Measurements from ENCODE around the gene LMLN. TPM values are rescaled to one million over a fixed set of nuclear protein-coding genes. Genes with fewer than 3 reads are reported as not detected.
A peak's percentile ranks its signal among the peaks of the same experiment; 100 is the strongest.
"Not testable (repeated sequence)": the region's sequence is repeated elsewhere in the genome, so short reads cannot be mapped to it uniquely, and the experiment has no call there.

The LMLN gene
- total RNA-seq, 2 donors from 2014 or later = 3.8 to 4.6 TPM

DNA sequence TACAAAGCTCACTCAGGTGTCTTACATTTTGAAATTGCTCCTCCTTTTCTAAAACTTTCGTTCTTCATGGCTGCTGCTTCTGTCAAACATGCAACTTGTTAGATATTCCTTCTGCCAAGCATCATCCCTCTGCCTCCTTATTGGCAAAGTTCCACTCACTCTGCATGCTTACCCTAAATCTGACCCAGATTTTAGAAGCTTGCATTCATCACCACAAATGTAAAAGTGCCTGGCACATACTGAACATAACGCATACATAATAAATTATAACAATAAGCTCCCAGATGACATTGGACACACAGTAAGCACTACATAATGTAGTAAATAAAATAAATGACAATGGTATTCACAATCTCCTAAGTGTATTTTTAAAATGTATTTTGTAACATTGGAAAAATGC lies 107.4 kb downstream of the LMLN start:
- H3K4me3 Mint-ChIP-seq = no peak overlapping the region
- peaks cover 4% of the 10 kb centered on the region for H3K36me3 Mint-ChIP-seq (ENCODE audit: low read depth)
- H3K27ac Mint-ChIP-seq = no peak overlapping the region
- no peaks in the 10 kb centered on the region for H3K27me3 Mint-ChIP-seq
- no peaks in the 10 kb centered on the region for H3K9me3 Mint-ChIP-seq
- ATAC-seq (replicated peaks) = no peak
- H3K4me1 Mint-ChIP-seq = peaks cover 11% of the 10 kb centered on the region

DNA sequence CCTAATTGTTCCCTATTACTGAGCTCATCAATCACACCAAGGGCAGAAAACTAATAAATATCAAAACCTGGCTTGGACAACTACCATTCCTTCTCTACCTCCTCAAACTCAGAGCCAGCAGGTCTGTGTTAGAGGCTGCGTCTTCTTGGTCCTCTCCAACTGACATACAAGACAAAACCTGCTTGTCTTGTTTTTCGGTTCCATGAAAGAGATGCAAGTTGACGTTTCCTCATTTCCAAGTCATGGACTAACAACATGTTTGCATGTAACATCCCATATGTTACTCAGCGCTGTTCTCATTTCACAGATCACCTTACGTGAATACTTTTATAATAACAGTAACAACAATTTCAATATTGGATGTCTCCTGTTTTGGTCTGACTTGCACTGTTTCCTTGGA lies 110.9 kb downstream of the LMLN start:
- H3K4me1 Mint-ChIP-seq = peaks cover 15% of the 10 kb centered on the region
- H3K36me3 Mint-ChIP-seq (ENCODE audit: low read depth) = peaks cover 13% of the 10 kb centered on the region
- H3K4me3 Mint-ChIP-seq = peak overlapping the region; percentile 66
- H3K9me3 Mint-ChIP-seq = no peaks in the 10 kb centered on the region
- ATAC-seq (replicated peaks) = no peak
- no peaks in the 10 kb centered on the region for H3K27me3 Mint-ChIP-seq
- no peak overlapping the region for H3K27ac Mint-ChIP-seq

DNA sequence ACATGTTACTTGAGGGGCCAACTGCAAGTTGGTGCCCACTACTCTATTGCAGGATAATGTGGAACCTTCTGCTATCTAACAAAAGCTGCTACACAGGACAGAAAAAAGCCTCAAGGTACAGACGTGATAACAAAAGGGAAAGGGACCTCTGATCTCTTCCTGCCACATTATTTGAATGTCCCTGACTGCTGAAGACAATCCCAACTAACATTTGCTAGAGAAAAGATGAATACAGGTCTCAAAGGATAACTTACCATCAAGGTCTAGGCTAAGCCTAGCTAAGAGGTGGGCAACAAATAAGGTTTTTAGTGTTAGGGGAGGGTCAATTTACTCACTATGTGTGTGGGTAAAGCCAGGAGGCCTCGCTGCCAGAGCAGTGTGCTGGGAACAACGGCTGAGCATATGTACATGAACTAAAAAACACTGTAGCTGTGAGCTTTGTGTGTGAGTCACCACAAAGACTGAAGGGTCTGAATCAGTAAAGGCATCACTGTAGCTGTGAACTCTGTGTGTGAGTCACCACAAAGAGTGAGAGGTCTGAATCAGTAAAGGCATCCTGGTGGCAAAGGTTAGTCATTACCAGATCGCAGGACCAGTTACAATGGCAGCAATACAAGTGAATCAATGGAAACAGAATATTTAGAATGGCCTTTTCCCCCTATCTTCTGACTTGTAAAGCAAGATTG lies 111.7 kb downstream of the LMLN start:
- H3K27ac Mint-ChIP-seq = peak overlapping the region; percentile 87
- no peaks in the 10 kb centered on the region for H3K9me3 Mint-ChIP-seq
- H3K27me3 Mint-ChIP-seq = peaks cover 3% of the 10 kb centered on the region
- ATAC-seq (replicated peaks) = peak; percentile 100
- H3K4me1 Mint-ChIP-seq = peaks cover 15% of the 10 kb centered on the region
- peak overlapping the region; percentile 66 for H3K4me3 Mint-ChIP-seq
- peaks cover 19% of the 10 kb centered on the region for H3K36me3 Mint-ChIP-seq (ENCODE audit: low read depth)

DNA sequence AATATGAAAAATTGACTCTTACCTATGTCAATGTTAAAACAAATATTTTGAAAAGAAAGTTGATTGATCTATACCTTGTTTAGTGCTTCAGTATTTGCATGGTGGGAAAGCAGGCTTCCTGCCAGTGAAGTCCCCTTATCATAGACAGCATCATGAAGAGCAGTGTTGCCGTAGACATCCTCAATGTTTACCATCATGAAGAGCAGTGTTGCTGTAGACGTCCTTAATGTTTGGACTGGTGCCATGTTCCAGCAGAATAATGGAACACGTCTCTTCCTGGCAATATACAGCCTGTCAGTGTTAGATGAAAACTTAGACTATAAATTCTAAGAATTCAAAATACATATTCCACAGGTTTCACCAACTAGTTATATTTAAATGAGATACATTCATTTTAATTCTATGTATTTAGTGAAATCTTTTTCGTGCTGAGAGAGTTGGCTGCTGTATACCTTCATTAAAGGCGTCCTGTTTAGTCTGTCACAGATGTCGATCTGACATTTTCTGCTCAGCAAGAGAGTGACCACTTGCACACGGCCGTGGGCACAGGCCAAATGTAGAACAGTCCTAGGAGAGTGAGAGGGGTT lies 116.8 kb downstream of the LMLN start:
- Mint-ChIP-seq H3K36me3 (ENCODE audit: low read depth) (peaks cover 19% of the 10 kb centered on the region), H3K4me1 (peaks cover 10% of the 10 kb centered on the region), H3K27ac (no peak overlapping the region), H3K9me3 (no peaks in the 10 kb centered on the region), H3K4me3 (no peak overlapping the region), H3K27me3 (peaks cover 10% of the 10 kb centered on the region)
- no peak for ATAC-seq (replicated peaks)

DNA sequence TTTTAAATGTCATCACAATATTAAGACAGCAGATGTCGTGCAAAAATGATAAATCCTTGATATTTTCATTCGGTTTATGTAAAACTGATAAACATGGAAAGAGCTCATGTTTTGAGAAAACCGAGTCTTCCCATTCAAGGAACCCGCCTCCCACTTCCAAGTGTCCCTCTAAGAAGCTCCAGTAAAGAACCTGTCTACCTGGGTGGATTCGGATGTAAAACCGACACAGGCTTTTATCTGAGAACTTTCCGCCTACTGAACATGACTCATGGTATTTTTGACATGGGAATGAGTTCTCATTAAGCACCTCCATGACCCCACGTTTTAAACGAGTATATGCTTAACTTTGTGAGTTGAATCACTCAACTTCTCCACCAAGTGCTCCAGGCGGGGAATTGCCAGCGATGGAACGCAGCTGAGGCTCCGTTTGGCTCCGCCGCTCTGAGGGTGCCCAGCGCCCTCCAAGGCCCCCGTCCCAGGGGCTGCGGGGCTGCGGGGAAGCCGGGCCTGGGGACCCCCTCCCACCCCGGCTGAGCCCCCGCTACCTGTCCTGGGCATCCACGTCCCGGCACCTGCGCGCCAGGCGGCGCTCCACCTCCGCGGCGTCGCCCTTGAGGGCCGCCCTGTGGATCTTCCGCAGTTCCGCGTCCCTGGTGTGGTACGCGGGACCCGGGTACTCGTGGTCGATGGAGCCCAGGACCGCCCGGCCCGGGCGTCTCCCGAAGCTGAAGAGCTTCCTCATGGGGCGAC lies 119.9 kb downstream of the LMLN start:
- Mint-ChIP-seq H3K4me1 (no peaks in the 10 kb centered on the region), H3K27me3 (peaks cover 21% of the 10 kb centered on the region), H3K36me3 (ENCODE audit: low read depth) (peaks cover 12% of the 10 kb centered on the region), H3K4me3 (peak overlapping the region; percentile 83), H3K27ac (peak overlapping the region; percentile 74), H3K9me3 (no peaks in the 10 kb centered on the region)
- peak; percentile 78 for ATAC-seq (replicated peaks)

DNA sequence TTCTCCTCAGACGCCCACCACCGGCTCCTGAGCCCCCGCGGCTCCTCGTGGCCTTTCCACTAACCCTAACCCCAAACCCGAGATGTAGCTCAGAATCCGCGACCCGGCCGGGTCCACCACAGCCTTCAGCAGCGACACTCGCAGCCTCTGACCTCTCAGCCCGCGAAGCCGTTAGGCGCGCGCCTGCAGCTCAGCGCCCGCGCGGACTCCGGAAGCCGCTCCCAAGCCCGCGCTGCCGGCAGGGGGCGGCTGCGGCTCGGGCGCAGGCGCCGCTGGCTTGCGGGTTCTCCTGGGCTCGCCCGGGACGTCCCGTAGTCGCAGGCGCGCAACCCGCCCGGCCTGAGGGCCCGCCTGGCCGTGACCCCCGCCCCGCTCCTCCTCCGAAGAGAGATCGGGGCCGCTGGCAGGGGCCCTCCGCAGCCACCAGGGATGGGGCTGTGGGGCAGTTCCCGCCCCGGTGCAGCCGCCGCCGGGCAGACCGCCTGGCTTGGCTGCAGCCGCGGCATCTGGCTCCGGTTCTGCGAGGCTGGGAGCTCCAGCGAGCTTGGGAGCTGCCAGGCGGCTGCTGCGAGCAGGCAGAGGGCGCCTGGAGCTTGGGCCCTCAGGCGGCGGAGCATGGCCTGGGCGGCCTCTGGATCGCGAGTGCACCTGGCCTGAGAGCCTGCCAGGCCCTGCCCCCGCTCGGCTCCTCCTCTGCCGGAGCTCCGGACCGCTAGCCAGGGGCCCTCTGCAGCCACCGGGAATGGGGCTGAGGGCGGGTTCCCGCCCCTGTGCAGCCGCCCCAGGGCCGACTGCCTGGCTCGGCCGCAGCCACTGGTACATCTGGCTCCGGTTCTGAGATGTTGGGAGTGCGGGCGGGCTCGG lies 120.7 kb downstream of the LMLN start:
- Mint-ChIP-seq H3K4me1 (no peaks in the 10 kb centered on the region), H3K9me3 (no peaks in the 10 kb centered on the region), H3K27me3 (peaks cover 26% of the 10 kb centered on the region), H3K4me3 (peak overlapping the region; percentile 83), H3K36me3 (ENCODE audit: low read depth) (peaks cover 7% of the 10 kb centered on the region), H3K27ac (peak overlapping the region; percentile 74)
- peak; percentile 89 for ATAC-seq (replicated peaks)

DNA sequence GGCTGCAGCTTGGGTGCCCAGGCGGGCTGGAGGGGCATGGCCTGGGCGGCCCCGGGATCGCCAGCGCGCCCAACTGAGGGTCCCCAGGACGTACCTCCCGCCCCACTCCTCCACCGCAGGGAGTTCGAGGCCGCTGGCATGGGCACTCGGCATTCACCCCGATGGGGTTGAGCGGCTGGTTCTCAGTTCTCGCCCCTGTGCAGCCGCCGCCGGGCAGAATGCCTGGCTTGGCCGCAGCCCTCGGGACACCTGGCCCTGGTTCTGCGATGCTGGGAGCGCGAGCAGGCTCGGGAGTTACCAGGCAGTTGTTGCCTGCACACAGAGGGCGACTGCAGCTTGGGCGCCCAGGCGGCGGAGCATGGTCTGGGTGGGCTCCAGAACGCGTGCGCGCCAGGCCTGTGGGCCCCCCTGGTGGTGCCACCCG lies 121.4 kb downstream of the LMLN start:
- H3K4me3 Mint-ChIP-seq = peak overlapping the region; percentile 49
- no peaks in the 10 kb centered on the region for H3K9me3 Mint-ChIP-seq

DNA sequence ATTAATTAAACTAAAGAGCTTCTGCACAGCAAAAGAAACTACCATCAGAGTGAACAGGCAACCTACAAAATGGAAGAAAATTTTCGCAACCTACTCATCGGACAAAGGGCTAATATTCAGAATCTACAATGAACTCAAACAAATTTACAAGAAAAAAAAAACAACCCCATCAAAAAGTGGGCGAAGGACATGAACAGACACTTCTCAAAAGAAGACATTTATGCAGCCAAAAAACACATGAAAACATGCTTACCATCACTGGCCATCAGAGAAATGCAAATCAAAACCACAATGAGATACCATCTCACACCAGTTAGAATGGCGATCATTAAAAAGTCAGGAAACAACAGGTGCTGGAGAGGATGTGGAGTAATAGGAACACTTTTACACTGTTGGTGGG lies 122.2 kb downstream of the LMLN start:
- not testable (repeated sequence) for ATAC-seq (replicated peaks); H3K27ac Mint-ChIP-seq; H3K36me3 Mint-ChIP-seq (ENCODE audit: low read depth); H3K4me1 Mint-ChIP-seq; H3K9me3 Mint-ChIP-seq
- Mint-ChIP-seq H3K4me3 (peak overlapping the region; percentile 49), H3K27me3 (peaks cover 31% of the 10 kb centered on the region)

More for the DNA sequence above, 121.4 kb downstream of the LMLN start:
- Mint-ChIP-seq H3K4me1 (no peaks in the 10 kb centered on the region), H3K27ac (no peak overlapping the region), H3K27me3 (peaks cover 32% of the 10 kb centered on the region), H3K36me3 (ENCODE audit: low read depth) (peaks cover under 1% of the 10 kb centered on the region)
- ATAC-seq (replicated peaks) = no peak

DNA sequence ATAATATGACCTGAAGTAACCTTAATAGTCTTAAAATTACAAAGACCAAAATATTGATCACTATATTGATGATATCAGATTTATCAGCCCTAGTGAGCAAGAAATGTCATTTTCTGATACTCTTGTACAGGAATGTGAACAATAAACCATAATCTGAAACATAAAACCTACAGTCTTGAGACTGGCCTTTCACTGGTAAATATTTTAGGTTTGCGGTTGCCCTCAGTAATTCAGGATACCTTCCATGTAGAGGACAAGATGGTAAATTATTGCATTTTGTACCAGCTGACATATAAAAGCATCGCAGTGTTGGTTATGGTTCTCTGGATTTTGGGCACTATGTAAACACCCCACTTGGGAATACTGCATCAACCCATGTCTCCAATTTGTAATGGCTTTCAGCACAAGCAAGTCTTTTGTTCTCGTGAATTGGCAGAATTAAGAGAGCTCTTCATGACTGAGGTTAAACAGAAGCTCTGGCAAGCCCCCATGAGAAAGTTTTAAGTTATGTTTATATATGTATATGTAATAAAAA lies 128.5 kb downstream of the LMLN start:
- H3K27ac Mint-ChIP-seq = no peak overlapping the region
- ATAC-seq (replicated peaks) = no peak
- peaks cover 40% of the 10 kb centered on the region for H3K27me3 Mint-ChIP-seq
- no peaks in the 10 kb centered on the region for H3K4me1 Mint-ChIP-seq
- no peaks in the 10 kb centered on the region for H3K9me3 Mint-ChIP-seq
- H3K4me3 Mint-ChIP-seq = no peak overlapping the region
- H3K36me3 Mint-ChIP-seq (ENCODE audit: low read depth) = no peaks in the 10 kb centered on the region

DNA sequence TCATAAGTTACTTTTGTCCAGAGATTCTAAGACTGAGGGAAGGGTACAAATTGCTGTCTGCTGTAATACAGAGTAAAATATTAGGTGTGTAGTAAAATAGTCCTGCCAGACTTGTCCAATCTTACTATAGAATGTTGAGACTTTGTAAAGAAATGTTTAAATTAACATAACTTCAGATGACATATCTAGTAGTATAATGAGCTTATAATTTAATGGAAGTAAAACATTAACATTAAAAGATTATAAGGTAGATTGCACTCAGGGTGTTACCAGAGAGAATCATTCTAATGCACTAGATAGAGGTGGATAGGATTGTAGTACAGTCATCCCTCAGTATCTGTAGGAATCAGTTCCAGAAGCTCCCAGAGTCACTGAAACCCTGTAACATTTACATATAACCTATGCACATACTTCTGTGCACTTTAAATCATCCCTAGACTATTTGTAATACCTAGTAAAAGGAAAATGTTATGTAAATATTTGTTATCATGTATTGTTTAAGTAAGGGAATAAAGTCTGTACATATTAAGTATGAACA lies 130.8 kb downstream of the LMLN start:
- H3K27me3 Mint-ChIP-seq = peaks cover 35% of the 10 kb centered on the region
- no peaks in the 10 kb centered on the region for H3K36me3 Mint-ChIP-seq (ENCODE audit: low read depth)
- peaks cover under 1% of the 10 kb centered on the region for H3K9me3 Mint-ChIP-seq
- H3K27ac Mint-ChIP-seq = no peak overlapping the region
- no peak for ATAC-seq (replicated peaks)
- no peaks in the 10 kb centered on the region for H3K4me1 Mint-ChIP-seq
- no peak overlapping the region for H3K4me3 Mint-ChIP-seq

DNA sequence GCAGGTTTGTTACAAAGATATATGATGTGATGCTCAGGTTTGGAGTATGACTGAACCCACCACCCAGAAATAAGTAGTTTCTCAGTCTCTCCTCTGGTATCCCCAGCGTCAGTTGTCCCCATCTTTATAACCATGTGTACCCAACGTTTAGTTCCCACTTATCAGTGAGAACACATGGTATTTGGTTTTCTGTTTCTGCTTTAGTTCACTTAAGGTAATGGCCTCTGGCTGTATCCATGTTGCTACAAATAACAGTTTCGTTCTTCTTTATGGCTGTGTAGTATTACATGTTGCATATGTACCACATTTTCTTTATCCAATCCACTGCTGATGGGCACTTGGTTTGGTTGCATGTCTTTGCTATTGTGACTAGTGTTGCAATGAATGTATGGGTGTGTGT lies 132.3 kb downstream of the LMLN start:
- Mint-ChIP-seq H3K9me3 (peaks cover 6% of the 10 kb centered on the region), H3K27me3 (peaks cover 27% of the 10 kb centered on the region), H3K36me3 (ENCODE audit: low read depth) (no peaks in the 10 kb centered on the region), H3K4me3 (no peak overlapping the region), H3K27ac (no peak overlapping the region), H3K4me1 (no peaks in the 10 kb centered on the region)
- ATAC-seq (replicated peaks) = no peak

DNA sequence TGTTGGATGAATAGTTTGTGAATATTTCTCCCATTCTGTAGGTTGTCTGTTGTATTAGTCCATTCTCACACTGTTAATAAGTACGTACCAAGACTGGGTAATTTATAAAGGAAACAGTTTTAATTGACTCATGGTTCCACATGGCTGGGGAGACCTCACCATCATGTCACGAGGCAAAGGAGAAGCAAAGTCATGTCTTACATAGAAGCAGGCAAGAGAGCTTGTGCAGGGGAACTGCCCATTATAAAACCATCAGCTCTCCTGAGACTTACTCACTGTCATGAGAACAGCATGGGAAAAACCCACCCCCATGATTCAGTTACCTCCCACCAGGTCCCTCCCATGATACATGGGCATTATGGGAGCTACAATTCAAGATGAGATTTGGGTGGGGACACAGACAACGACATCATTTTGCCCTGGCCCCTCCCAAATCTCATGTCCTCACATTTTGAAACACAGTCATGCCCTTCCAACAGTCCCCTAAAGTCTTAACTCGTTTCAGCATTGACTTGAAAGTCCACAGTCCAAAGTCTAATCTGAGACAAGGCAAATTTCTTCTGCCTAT lies 133.2 kb downstream of the LMLN start:
- Mint-ChIP-seq H3K36me3 (ENCODE audit: low read depth) (no peaks in the 10 kb centered on the region), H3K27ac (no peak overlapping the region), H3K9me3 (peaks cover 6% of the 10 kb centered on the region), H3K27me3 (peaks cover 23% of the 10 kb centered on the region), H3K4me3 (no peak overlapping the region), H3K4me1 (no peaks in the 10 kb centered on the region)
- ATAC-seq (replicated peaks) = no peak

Data from activated T-helper 17 cell treated with anti-CD3 and anti-CD28 coated beads, Interleukin-2, amount 50 U/mL, for 72 hours (primary cell).